ENCODE data around the gene KLHL6. TPM values are rescaled to one million over a fixed set of nuclear protein-coding genes. Genes with fewer than 3 reads are reported as not detected.
A peak's percentile ranks its signal among the peaks of the same experiment; 100 is the strongest.

KLHL6 gene
- total RNA-seq, 1 experiment from 2014 or later: not detected

DNA sequence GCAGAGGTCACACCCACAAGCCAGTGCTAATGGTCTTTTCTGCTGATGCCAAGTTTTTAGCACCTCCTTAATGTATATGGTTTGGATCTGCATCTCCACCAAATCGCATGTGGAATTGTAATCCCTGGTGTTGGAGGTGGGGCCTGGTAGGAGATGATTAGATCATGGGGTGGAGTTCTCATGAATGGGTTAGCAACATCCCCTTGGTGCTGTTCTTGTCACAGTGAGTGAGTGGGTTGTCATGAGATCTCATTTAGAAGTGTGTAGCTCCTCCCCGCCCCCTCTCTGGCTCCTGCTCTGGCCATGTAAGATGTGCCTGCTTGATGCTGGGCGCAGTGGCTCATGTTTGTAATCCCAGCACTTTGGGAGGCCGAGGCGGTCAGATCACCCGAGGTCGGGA, 37.3 kb upstream of the KLHL6 start:
- intact Hi-C loops (cut with micrococcal nuclease; ENCODE audit: unreplicated experiment): loop anchor here (10.0 kb wide), 1 partner anchor 88 kb away; no protein-coding TSS in a partner anchor
- no peak overlapping the region for H3K27ac ChIP-seq (ENCODE audit: low read depth, low read length, poor library complexity, severe bottlenecking)
- peaks cover 3% of the 10 kb centered on the region for H3K9me3 ChIP-seq (ENCODE audit: low read depth, low read length, poor library complexity, severe bottlenecking)
- CTCF ChIA-PET: interaction anchor here (1.7 kb wide), 1 partner anchor 16 kb away, joined by 4 read pairs; no protein-coding TSS in a partner anchor
- peaks cover 6% of the 10 kb centered on the region for H3K27me3 ChIP-seq (replicated peaks; ENCODE audit: insufficient read depth, low read depth, low read length, poor library complexity)
- POLR2A ChIA-PET (ENCODE audit: low non-redundant PET): no interaction called here
- no peak for DNase-seq (ENCODE audit: low spot score)
- H3K4me1 ChIP-seq (ENCODE audit: insufficient read depth, low read length, poor library complexity, severe bottlenecking): no peaks in the 10 kb centered on the region
- TF ChIP-seq EZH2 (IDR thresholded peaks at IDR 0.05; ENCODE audit: borderline replicate concordance, low read depth, low read length, poor library complexity, severe bottlenecking) (no peak), CTCF (conservative IDR thresholded peaks at IDR 0.05; ENCODE audit: low read depth, low read length) (no peak)
- BruUV-seq (replicated peaks): no TSS peak
- H3K36me3 ChIP-seq (ENCODE audit: insufficient read depth, low read length, poor library complexity, severe bottlenecking): no peaks in the 10 kb centered on the region
- H3K4me3 ChIP-seq (ENCODE audit: low read depth, low read length, poor library complexity, severe bottlenecking): no peak overlapping the region

- Histone ChIP-seq H3K27ac (ENCODE audit: low read depth, low read length, poor library complexity, severe bottlenecking) (no peak overlapping the region), H3K4me3 (ENCODE audit: low read depth, low read length, poor library complexity, severe bottlenecking) (no peak overlapping the region), H3K27me3 (replicated peaks; ENCODE audit: insufficient read depth, low read depth, low read length, poor library complexity) (peaks cover 6% of the 10 kb centered on the region), H3K4me1 (ENCODE audit: insufficient read depth, low read length, poor library complexity, severe bottlenecking) (no peaks in the 10 kb centered on the region), H3K36me3 (ENCODE audit: insufficient read depth, low read length, poor library complexity, severe bottlenecking) (no peaks in the 10 kb centered on the region), H3K9me3 (ENCODE audit: low read depth, low read length, poor library complexity, severe bottlenecking) (no peaks in the 10 kb centered on the region)
- intact Hi-C loops (cut with micrococcal nuclease; ENCODE audit: unreplicated experiment): loop anchor here (10.0 kb wide), 1 partner anchor 87 kb away; no protein-coding TSS in a partner anchor
- POLR2A ChIA-PET (ENCODE audit: low non-redundant PET): no interaction called here
- DNase-seq (ENCODE audit: low spot score): no peak
- TF ChIP-seq CTCF (conservative IDR thresholded peaks at IDR 0.05; ENCODE audit: low read depth, low read length): peak; percentile 58
- TF ChIP-seq EZH2 (IDR thresholded peaks at IDR 0.05; ENCODE audit: borderline replicate concordance, low read depth, low read length, poor library complexity, severe bottlenecking): no peak
- CTCF ChIA-PET: interaction anchor here (1.7 kb wide), 1 partner anchor 15 kb away, joined by 4 read pairs; no protein-coding TSS in a partner anchor
- BruUV-seq (replicated peaks): no TSS peak
These were observed 36.5 kb upstream of the KLHL6 start for GRCh38 chr3:183591881-183592521.

- ChIA-PET POLR2A (ENCODE audit: low non-redundant PET) (no interaction called here), CTCF (no interaction called here)
- no peak overlapping the region for H3K4me3 ChIP-seq (ENCODE audit: low read depth, low read length, poor library complexity, severe bottlenecking)
- BruUV-seq (replicated peaks): no TSS peak
- H3K27ac ChIP-seq (ENCODE audit: low read depth, low read length, poor library complexity, severe bottlenecking): no peak overlapping the region
- no peaks in the 10 kb centered on the region for H3K36me3 ChIP-seq (ENCODE audit: insufficient read depth, low read length, poor library complexity, severe bottlenecking)
- no peak for DNase-seq (ENCODE audit: low spot score)
- H3K9me3 ChIP-seq (ENCODE audit: low read depth, low read length, poor library complexity, severe bottlenecking): no peaks in the 10 kb centered on the region
- TF ChIP-seq EZH2 (IDR thresholded peaks at IDR 0.05; ENCODE audit: borderline replicate concordance, low read depth, low read length, poor library complexity, severe bottlenecking) (no peak), CTCF (conservative IDR thresholded peaks at IDR 0.05; ENCODE audit: low read depth, low read length) (no peak)
- peaks cover 9% of the 10 kb centered on the region for H3K27me3 ChIP-seq (replicated peaks; ENCODE audit: insufficient read depth, low read depth, low read length, poor library complexity)
- H3K4me1 ChIP-seq (ENCODE audit: insufficient read depth, low read length, poor library complexity, severe bottlenecking): no peaks in the 10 kb centered on the region
- intact Hi-C loops (cut with micrococcal nuclease; ENCODE audit: unreplicated experiment): loop anchor here (10.0 kb wide), 1 partner anchor 86 kb away; no protein-coding TSS in a partner anchor
These were observed 34.9 kb upstream of the KLHL6 start for GRCh38 chr3:183590442-183590841.

All from A673 (cell line).